NCI-H226 (cell line): ENCODE measurements around the gene GPN1.
A peak's percentile ranks its signal among the peaks of the same experiment; 100 is the strongest.
"Not testable (repeated sequence)": the region's sequence is repeated elsewhere in the genome, so short reads cannot be mapped to it uniquely, and the experiment has no call there.

Experiments used
- DNase-seq: peaks from one replicate; pipeline ENCODE4 v3.0.0-alpha.2; 2015

The GPN1 gene

GRCh38 chr2:27627963-27628766 lies 685 bp upstream of the GPN1 start:
- peak; percentile 95 for DNase-seq

GRCh38 chr2:27630257-27630656 lies 1.4 kb downstream of the GPN1 start:
- not testable (repeated sequence) for DNase-seq

- DNase-seq = no peak
Observed at GRCh38 chr2:27634291-27634690, 5.4 kb downstream of the GPN1 start.

GRCh38 chr2:27636766-27637165 lies 7.9 kb downstream of the GPN1 start:
- no peak for DNase-seq

- peak; percentile 74 for DNase-seq
Observed at GRCh38 chr2:27638037-27638637, 9.3 kb downstream of the GPN1 start.

- peak; percentile 81 for DNase-seq
Observed at GRCh38 chr2:27638709-27639108, 9.9 kb downstream of the GPN1 start.

- DNase-seq = peak; percentile 87
Observed at GRCh38 chr2:27640722-27641245, 11.9 kb downstream of the GPN1 start.

- DNase-seq = no peak
Observed at GRCh38 chr2:27645197-27645596, 16.3 kb downstream of the GPN1 start.

- no peak for DNase-seq
Observed at GRCh38 chr2:27647289-27647688, 18.4 kb downstream of the GPN1 start.

GRCh38 chr2:27647737-27648136 lies 18.9 kb downstream of the GPN1 start:
- no peak for DNase-seq

- DNase-seq = peak; percentile 49
Observed at GRCh38 chr2:27651056-27651455, 22.2 kb downstream of the GPN1 start.

- no peak for DNase-seq
Observed at GRCh38 chr2:27652341-27652740, 23.5 kb downstream of the GPN1 start.

GRCh38 chr2:27652790-27653189 lies 23.9 kb downstream of the GPN1 start:
- DNase-seq = no peak

GRCh38 chr2:27653397-27653796 lies 24.5 kb downstream of the GPN1 start:
- DNase-seq = peak; percentile 73

GRCh38 chr2:27655155-27655951 lies 26.5 kb downstream of the GPN1 start:
- peak; percentile 91 for DNase-seq

GRCh38 chr2:27661371-27661770 lies 32.5 kb downstream of the GPN1 start:
- DNase-seq = no peak

- DNase-seq = peak; percentile 60
Observed at GRCh38 chr2:27663285-27664153, 34.7 kb downstream of the GPN1 start, which contains the start of the genes SLC4A1AP and SUPT7L. Gene SLC4A1AP, plus strand, starts transcription at chr2:27663889. Its CDS starts 26 bp downstream, at chr2:27663915. Gene SUPT7L, minus strand, starts transcription at chr2:27663614. Its CDS starts 1,422 bp downstream, at chr2:27662192.

GRCh38 chr2:27664154-27664574 lies 35.3 kb downstream of the GPN1 start:
- no peak for DNase-seq

GRCh38 chr2:27664622-27665363 lies 35.9 kb downstream of the GPN1 start:
- no peak for DNase-seq

GRCh38 chr2:27667446-27667845 lies 38.6 kb downstream of the GPN1 start:
- DNase-seq = no peak

GRCh38 chr2:27671235-27671634 lies 42.4 kb downstream of the GPN1 start:
- no peak for DNase-seq
